K562 (cell line): Measurements from ENCODE around the gene UGP2. TPM values are rescaled to one million over a fixed set of nuclear protein-coding genes. Genes with fewer than 3 reads are reported as not detected.

Experiments
- CBX5 ChIP-seq: IDR thresholded peaks from 2 replicates; pipeline ENCODE4 v1.6.1; 2014; ENCODE audit warnings: low read depth, borderline replicate concordance
- CREM ChIP-seq: IDR thresholded peaks from 2 replicates; pipeline ENCODE4 v1.6.1; 2014; ENCODE audit warnings: antibody characterized with exemption, low read depth
- EP300 ChIP-seq: IDR thresholded peaks from 2 replicates; pipeline ENCODE4 v1.6.1; 2012; ENCODE audit warnings: low read length, improper control_type of control experiment
- EWSR1 ChIP-seq: fragments of 450-650 bp; IDR thresholded peaks from 2 replicates; pipeline ENCODE4 v1.6.1; 2018; ENCODE audit warnings: borderline replicate concordance, mild to moderate bottlenecking, low read depth, moderate library complexity; ENCODE audit not compliant: partially characterized antibody
- HDAC1 ChIP-seq, 2 experiments: fragments of 450-650 bp; IDR thresholded peaks; 2 replicates each; pipeline ENCODE4 v1.6.1; 2016 to 2017; ENCODE audit warnings: inconsistent platforms in 1 of 2, mild to moderate bottlenecking in 1 of 2, moderate library complexity in 1 of 2
- HMG20A ChIP-seq: fragments of 450-650 bp; formaldehyde crosslinking; conservative IDR thresholded peaks from 2 replicates; pipeline ENCODE4 v1.4.0; 2020; ENCODE audit warnings: mild to moderate bottlenecking, mixed read lengths
- RBM22 ChIP-seq: fragments of 200-400 bp; formaldehyde crosslinking; IDR thresholded peaks from 2 replicates; pipeline ENCODE4 v1.6.1; 2018; ENCODE audit warnings: low read length, low read depth; ENCODE audit not compliant: poor library complexity, severe bottlenecking
- RFX7 ChIP-seq: fragments of 250-450 bp; sonication (Bioruptor Pico); IDR thresholded peaks from 2 replicates; pipeline ENCODE4 v1.5.1; 2021; ENCODE audit warnings: mild to moderate bottlenecking
- ZNF316 ChIP-seq: fragments of 450-650 bp; IDR thresholded peaks from 2 replicates; pipeline ENCODE4 v1.6.1; 2016
- ZNF696 ChIP-seq: fragments of 250-450 bp; sonication (Bioruptor Pico); conservative IDR thresholded peaks from 2 replicates; pipeline ENCODE4 v1.4.0; 2020; ENCODE audit warnings: mild to moderate bottlenecking, moderate library complexity
- polyA plus RNA-seq, 8 experiments: library from polyadenylated mRNA; depleted of rRNA in 4 of 8; stranded (reverse) in 5 of 8; unstranded in 3 of 8; fragments of >200 nt; fragmentation: Nextera tagmentation in 2 of 8; fragmentation: Illumina TruSeq in 1 of 8; extraction: Ambion mirVana in 2 of 8; extraction: Trizol in 1 of 8; gene quantifications; 2 replicates each; pipeline versions ENCODE4 v1.2.1 to v1.2.3, GENCODE V29; 2011 to 2014; ENCODE audit warnings: inconsistent platforms in 1 of 8, missing spikeins in 1 of 8
- total RNA-seq, 7 experiments: library from RNA; depleted of rRNA in 6 of 7; stranded (reverse); fragments of >200 nt in 6 of 7; fragmentation: Illumina TruSeq in 2 of 7; extraction: Trizol in 2 of 7; gene quantifications; 2 replicates each; pipeline versions ENCODE4 v1.2.1 to v1.2.3, GENCODE V29; 2011 to 2021; ENCODE audit warnings: low replicate concordance in 1 of 7
- TF ChIP-seq, protein P1 (sequence below): sonication (generic); formaldehyde crosslinking; IDR thresholded peaks from 2 replicates; pipeline ENCODE4 v1.8.1; 2023; ENCODE audit warnings: mild to moderate bottlenecking, missing genetic modification reagents, moderate library complexity
- TF ChIP-seq, protein P2 (sequence below), 2 experiments: fragments of 450-650 bp; IDR thresholded peaks; 2 replicates each; pipeline ENCODE4 v1.6.1; 2016; ENCODE audit warnings: mild to moderate bottlenecking in 2 of 2, borderline replicate concordance in 1 of 2, low read depth in 1 of 2, moderate library complexity in 1 of 2
- TF ChIP-seq, protein P3 (sequence below): sonication (generic); formaldehyde crosslinking; IDR thresholded peaks from 2 replicates; pipeline ENCODE4 v1.8.1; 2023; ENCODE audit warnings: missing genetic modification reagents, mild to moderate bottlenecking, borderline replicate concordance

Gene UGP2
- total and polyA plus RNA-seq, 9 of the 15 experiments (the other 6 are each of a cell fraction or from before 2014, with no cell fraction given), result 25.2 to 69.3 (median 58.9) TPM

DNA sequence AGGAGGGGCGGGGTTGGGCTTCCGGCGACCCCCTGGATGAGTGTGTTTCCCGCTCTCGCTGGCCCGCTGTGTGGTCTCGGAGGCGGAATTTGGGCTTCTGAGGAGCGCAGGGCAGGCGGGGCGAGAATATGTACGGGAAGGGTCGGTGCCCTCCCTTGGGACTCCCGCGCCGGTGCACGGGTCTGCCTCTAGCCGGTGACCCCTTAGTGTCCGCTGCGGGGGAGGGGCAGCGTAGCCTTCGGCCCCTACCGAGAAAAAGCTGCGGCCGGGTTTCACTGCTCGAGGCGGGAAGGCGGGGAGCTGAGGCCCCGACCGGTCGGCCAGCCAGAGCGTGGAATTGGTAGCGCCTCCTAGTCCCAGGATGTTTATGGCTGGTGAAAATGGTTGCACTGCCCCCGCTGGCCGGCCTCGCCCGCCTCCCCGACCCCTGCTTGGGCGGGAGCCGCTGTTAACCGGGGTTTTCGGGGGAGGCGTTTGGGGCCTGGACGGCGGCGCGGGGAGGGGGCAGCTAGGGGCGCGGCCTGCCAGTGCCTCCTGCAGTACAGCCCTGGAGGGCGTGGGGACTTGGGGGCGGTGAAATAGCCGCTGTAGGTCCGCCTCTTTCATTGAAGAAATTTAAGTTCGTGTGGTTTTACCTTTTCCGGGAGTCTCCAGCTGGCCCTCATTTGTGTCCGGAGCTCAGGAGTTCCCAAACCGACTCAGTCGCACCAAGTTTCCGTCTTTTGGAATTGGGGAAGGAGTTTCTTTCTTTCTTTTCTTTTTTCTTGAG, at the start of gene UGP2 (continued):
- TF ChIP-seq, protein P1, sequence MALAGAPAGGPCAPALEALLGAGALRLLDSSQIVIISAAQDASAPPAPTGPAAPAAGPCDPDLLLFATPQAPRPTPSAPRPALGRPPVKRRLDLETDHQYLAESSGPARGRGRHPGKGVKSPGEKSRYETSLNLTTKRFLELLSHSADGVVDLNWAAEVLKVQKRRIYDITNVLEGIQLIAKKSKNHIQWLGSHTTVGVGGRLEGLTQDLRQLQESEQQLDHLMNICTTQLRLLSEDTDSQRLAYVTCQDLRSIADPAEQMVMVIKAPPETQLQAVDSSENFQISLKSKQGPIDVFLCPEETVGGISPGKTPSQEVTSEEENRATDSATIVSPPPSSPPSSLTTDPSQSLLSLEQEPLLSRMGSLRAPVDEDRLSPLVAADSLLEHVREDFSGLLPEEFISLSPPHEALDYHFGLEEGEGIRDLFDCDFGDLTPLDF, result peak; percentile 41; the same call in 1 of the 2 replicates
- TF ChIP-seq, protein P2, sequence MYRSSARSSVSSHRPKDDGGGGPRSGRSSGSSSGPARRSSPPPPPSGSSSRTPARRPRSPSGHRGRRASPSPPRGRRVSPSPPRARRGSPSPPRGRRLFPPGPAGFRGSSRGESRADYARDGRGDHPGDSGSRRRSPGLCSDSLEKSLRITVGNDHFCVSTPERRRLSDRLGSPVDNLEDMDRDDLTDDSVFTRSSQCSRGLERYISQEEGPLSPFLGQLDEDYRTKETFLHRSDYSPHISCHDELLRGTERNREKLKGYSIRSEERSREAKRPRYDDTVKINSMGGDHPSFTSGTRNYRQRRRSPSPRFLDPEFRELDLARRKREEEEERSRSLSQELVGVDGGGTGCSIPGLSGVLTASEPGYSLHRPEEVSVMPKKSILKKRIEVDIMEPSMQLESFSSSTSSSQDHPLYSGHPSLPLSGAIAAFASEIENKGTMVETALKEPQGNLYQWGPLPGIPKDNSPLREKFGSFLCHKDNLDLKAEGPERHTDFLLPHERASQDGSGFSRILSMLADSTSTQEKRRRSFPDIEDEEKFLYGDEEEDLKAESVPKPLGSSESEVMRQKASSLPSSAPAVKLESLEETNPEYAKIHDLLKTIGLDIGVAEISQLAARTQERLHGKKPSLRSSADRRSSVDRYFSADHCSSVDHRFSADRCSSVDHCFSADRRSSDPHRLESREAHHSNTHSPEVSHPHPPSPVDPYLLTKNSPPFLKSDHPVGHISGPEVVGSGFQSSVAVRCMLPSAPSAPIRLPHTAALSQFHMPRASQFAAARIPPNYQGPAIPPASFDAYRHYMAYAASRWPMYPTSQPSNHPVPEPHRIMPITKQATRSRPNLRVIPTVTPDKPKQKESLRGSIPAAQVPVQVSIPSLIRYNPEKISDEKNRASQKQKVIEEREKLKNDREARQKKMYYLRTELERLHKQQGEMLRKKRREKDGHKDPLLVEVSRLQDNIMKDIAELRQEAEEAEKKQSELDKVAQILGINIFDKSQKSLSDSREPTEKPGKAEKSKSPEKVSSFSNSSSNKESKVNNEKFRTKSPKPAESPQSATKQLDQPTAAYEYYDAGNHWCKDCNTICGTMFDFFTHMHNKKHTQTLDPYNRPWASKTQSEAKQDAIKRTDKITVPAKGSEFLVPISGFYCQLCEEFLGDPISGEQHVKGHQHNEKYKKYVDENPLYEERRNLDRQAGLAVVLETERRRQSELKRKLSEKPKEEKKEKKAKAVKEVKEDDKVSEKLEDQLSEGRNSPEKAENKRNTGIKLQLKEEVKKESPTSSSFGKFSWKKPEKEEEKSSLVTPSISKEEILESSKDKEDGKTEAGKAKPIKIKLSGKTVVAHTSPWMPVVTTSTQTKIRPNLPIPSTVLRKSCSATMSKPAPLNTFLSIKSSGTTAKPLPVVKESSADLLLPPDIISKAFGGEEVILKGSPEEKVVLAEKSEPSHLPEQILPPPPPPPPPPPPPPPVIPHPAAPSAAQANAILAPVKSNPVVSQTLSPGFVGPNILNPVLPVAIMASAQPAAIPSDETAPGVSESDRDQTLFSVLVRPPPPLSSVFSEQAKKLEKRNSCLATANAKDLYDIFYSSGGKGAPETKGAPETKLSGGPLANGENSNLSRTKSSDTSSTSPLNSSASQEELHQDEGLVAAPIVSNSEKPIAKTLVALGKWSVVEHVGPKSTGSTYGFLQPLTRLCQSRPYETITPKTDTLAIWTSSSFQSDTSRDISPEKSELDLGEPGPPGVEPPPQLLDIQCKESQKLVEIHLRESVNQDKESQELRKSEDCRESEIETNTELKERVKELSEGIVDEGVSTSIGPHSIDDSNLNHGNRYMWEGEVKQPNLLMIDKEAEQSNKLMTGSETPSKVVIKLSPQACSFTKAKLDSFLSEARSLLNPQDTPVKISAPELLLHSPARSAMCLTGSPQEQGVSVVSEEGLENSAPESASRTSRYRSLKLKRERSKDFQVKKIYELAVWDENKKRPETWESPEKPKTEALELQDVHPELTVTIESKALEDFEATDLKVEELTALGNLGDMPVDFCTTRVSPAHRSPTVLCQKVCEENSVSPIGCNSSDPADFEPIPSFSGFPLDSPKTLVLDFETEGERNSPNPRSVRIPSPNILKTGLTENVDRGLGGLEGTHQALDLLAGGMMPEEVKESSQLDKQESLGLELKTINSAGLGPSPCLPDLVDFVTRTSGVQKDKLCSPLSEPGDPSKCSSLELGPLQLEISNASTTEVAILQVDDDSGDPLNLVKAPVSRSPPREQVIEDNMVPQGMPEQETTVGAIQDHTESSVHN (IDR thresholded peaks at IDR 0.05; ENCODE audit: borderline replicate concordance in 1 of 2, low read depth in 1 of 2), result no peak
- TF ChIP-seq RFX7 (CRISPR knock-in tag) (no peak), CBX5 (no peak), EWSR1 (no peak), CREM (peak; percentile 67), HMG20A (CRISPR knock-in tag) (no peak), ZNF316 (no peak), HDAC1 (IDR thresholded peaks at IDR 0.05) (no peak), RBM22 (no peak), ZNF696 (no peak), EP300 (no peak)
- TF ChIP-seq, protein P3, sequence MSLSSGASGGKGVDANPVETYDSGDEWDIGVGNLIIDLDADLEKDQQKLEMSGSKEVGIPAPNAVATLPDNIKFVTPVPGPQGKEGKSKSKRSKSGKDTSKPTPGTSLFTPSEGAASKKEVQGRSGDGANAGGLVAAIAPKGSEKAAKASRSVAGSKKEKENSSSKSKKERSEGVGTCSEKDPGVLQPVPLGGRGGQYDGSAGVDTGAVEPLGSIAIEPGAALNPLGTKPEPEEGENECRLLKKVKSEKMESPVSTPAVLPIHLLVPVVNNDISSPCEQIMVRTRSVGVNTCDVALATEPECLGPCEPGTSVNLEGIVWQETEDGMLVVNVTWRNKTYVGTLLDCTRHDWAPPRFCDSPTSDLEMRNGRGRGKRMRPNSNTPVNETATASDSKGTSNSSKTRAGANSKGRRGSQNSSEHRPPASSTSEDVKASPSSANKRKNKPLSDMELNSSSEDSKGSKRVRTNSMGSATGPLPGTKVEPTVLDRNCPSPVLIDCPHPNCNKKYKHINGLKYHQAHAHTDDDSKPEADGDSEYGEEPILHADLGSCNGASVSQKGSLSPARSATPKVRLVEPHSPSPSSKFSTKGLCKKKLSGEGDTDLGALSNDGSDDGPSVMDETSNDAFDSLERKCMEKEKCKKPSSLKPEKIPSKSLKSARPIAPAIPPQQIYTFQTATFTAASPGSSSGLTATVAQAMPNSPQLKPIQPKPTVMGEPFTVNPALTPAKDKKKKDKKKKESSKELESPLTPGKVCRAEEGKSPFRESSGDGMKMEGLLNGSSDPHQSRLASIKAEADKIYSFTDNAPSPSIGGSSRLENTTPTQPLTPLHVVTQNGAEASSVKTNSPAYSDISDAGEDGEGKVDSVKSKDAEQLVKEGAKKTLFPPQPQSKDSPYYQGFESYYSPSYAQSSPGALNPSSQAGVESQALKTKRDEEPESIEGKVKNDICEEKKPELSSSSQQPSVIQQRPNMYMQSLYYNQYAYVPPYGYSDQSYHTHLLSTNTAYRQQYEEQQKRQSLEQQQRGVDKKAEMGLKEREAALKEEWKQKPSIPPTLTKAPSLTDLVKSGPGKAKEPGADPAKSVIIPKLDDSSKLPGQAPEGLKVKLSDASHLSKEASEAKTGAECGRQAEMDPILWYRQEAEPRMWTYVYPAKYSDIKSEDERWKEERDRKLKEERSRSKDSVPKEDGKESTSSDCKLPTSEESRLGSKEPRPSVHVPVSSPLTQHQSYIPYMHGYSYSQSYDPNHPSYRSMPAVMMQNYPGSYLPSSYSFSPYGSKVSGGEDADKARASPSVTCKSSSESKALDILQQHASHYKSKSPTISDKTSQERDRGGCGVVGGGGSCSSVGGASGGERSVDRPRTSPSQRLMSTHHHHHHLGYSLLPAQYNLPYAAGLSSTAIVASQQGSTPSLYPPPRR (CRISPR knock-in tag), result no peak
